GM12878 (cell line): ENCODE data around the gene GAPDHS.

Experiments used
- CBX5 ChIP-seq: sonication (generic); IDR thresholded peaks from 2 replicates; pipeline ENCODE4 v1.6.1; 2016; ENCODE audit warnings: low read depth, moderate library complexity, mild to moderate bottlenecking, inconsistent platforms
- NRF1 ChIP-seq: conservative IDR thresholded peaks from 2 replicates; pipeline ENCODE4 v1.6.1; 2011; ENCODE audit warnings: mild to moderate bottlenecking, low read depth, low read length, improper control_type of control experiment
- POLR2AphosphoS5 ChIP-seq: IDR thresholded peaks from 2 replicates; pipeline ENCODE4 v1.6.1; 2011; ENCODE audit warnings: mild to moderate bottlenecking, low read length, inconsistent platforms
- SUPT20H ChIP-seq: IDR thresholded peaks from 2 replicates; pipeline ENCODE4 v1.6.1; 2011; ENCODE audit warnings: low read depth, mild to moderate bottlenecking, low read length, moderate library complexity, borderline replicate concordance; ENCODE audit not compliant: control insufficient read depth
- ZNF24 ChIP-seq: fragments of 450-650 bp; IDR thresholded peaks from 2 replicates; pipeline ENCODE4 v1.6.1; 2017; ENCODE audit warnings: antibody characterized with exemption, mild to moderate bottlenecking
- TF ChIP-seq, protein P1 (sequence below): fragments of 450-650 bp; conservative IDR thresholded peaks from 2 replicates; pipeline ENCODE4 v1.6.1; 2017; ENCODE audit warnings: mild to moderate bottlenecking, moderate library complexity
- TF ChIP-seq, protein P2 (sequence below): IDR thresholded peaks from 2 replicates; pipeline ENCODE4 v1.6.1; 2012; ENCODE audit warnings: mild to moderate bottlenecking, low read depth, low read length

DNA sequence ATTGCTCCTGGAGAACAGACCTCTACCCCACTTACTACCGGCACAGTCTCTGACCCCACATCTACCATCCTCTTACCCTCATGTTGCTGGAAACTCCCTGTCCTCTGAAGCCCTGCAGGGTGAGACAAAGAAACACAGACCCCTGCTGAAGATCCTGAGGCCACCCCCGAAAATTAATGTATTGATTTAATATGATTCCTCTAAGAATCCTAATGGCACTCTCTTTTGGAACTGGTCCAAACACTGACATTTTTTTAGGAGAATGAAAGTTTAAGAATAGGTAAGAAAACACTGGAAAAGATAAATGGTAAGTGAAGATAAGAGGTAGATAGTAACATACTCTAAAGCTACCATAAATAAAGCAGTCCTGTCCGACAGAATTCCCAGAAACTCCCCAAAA is 25.1 kb upstream of the GAPDHS start:
- TF ChIP-seq ZNF24: no peak
- TF ChIP-seq, protein P1, sequence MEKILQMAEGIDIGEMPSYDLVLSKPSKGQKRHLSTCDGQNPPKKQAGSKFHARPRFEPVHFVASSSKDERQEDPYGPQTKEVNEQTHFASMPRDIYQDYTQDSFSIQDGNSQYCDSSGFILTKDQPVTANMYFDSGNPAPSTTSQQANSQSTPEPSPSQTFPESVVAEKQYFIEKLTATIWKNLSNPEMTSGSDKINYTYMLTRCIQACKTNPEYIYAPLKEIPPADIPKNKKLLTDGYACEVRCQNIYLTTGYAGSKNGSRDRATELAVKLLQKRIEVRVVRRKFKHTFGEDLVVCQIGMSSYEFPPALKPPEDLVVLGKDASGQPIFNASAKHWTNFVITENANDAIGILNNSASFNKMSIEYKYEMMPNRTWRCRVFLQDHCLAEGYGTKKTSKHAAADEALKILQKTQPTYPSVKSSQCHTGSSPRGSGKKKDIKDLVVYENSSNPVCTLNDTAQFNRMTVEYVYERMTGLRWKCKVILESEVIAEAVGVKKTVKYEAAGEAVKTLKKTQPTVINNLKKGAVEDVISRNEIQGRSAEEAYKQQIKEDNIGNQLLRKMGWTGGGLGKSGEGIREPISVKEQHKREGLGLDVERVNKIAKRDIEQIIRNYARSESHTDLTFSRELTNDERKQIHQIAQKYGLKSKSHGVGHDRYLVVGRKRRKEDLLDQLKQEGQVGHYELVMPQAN: no peak
- no peak for TF ChIP-seq NRF1
- no peak for TF ChIP-seq CBX5
- TF ChIP-seq SUPT20H: no peak
- TF ChIP-seq, protein P2, sequence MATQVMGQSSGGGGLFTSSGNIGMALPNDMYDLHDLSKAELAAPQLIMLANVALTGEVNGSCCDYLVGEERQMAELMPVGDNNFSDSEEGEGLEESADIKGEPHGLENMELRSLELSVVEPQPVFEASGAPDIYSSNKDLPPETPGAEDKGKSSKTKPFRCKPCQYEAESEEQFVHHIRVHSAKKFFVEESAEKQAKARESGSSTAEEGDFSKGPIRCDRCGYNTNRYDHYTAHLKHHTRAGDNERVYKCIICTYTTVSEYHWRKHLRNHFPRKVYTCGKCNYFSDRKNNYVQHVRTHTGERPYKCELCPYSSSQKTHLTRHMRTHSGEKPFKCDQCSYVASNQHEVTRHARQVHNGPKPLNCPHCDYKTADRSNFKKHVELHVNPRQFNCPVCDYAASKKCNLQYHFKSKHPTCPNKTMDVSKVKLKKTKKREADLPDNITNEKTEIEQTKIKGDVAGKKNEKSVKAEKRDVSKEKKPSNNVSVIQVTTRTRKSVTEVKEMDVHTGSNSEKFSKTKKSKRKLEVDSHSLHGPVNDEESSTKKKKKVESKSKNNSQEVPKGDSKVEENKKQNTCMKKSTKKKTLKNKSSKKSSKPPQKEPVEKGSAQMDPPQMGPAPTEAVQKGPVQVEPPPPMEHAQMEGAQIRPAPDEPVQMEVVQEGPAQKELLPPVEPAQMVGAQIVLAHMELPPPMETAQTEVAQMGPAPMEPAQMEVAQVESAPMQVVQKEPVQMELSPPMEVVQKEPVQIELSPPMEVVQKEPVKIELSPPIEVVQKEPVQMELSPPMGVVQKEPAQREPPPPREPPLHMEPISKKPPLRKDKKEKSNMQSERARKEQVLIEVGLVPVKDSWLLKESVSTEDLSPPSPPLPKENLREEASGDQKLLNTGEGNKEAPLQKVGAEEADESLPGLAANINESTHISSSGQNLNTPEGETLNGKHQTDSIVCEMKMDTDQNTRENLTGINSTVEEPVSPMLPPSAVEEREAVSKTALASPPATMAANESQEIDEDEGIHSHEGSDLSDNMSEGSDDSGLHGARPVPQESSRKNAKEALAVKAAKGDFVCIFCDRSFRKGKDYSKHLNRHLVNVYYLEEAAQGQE: no peak
- no peak for TF ChIP-seq POLR2AphosphoS5
